Kidney capillary endothelial cell (primary cell): ENCODE measurements around the gene CTXN1.
A peak's percentile ranks its signal among the peaks of the same experiment; 100 is the strongest.
"Not testable (repeated sequence)": the region's sequence is repeated elsewhere in the genome, so short reads cannot be mapped to it uniquely, and the experiment has no call there.

ENCODE experiments used
- DNase-seq: peaks from one replicate; pipeline ENCODE4 v3.0.0-alpha.2; 2018; ENCODE audit warnings: low spot score

The CTXN1 gene

DNA sequence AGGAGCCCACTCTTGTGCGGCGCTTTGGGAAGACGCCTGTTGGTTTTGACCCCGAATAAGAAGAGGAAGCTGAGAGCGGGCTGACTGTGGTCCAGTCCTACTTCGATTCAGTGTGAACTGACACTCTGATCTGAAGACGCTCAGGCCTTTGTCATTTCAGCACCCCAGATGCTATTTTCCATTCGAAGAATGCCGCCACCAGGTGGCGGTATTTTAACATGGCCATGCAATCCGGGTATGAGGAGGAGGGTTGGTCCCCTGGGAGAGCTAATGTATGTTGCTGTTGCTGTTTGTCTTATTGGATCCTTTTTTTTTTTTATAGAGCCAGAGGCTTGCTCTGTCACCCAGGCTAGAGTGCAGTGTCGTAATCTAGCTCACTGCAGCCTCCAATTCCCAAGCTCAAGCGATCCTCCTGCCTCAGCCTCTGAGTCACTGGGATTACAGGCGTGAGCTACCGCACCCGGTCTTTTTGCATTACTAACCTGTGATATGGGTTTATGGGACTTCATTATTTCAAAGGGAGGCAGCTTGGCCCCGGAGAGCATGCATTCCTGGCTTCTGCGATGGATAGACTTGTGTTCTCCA lies 18.3 kb upstream of the CTXN1 start:
- peak; percentile 83 for DNase-seq

GRCh38 chr19:7943444-7944176 lies 17.7 kb upstream of the CTXN1 start, which contains the start of gene TIMM44:
Gene TIMM44, minus strand, starts transcription at chr19:7943666. Its CDS starts 15 bp downstream, at chr19:7943651.
- peak; percentile 98 for DNase-seq

DNA sequence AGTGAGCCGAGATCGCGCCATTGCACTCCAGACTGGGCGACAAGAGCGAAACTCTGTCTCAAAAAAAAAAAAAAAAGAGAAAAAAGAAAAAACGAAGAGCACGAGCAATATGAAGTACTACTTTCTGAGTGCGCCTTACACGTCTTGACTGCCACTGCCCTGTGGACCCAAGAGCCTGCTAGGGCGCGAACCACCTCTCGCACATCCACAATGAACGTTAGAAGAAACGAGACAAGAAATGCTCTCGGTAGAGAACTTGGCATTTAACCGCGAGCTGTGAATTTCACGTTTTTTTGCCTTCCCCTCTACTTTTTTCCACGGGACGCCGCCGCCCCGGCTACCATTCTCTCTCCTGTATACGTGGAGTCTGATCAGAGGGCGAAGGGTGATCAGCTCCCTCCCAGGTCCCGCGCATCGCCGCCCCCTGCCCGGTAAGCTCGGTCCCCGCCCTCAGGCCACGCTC lies 17.1 kb upstream of the CTXN1 start:
- DNase-seq, result no peak

- no peak for DNase-seq
These were observed 16.1 kb upstream of the CTXN1 start for GRCh38 chr19:7941895-7942596.

GRCh38 chr19:7940841-7941240 lies 14.9 kb upstream of the CTXN1 start:
- DNase-seq, result no peak

GRCh38 chr19:7934766-7935165 lies 8.8 kb upstream of the CTXN1 start:
- DNase-seq, result no peak

DNA sequence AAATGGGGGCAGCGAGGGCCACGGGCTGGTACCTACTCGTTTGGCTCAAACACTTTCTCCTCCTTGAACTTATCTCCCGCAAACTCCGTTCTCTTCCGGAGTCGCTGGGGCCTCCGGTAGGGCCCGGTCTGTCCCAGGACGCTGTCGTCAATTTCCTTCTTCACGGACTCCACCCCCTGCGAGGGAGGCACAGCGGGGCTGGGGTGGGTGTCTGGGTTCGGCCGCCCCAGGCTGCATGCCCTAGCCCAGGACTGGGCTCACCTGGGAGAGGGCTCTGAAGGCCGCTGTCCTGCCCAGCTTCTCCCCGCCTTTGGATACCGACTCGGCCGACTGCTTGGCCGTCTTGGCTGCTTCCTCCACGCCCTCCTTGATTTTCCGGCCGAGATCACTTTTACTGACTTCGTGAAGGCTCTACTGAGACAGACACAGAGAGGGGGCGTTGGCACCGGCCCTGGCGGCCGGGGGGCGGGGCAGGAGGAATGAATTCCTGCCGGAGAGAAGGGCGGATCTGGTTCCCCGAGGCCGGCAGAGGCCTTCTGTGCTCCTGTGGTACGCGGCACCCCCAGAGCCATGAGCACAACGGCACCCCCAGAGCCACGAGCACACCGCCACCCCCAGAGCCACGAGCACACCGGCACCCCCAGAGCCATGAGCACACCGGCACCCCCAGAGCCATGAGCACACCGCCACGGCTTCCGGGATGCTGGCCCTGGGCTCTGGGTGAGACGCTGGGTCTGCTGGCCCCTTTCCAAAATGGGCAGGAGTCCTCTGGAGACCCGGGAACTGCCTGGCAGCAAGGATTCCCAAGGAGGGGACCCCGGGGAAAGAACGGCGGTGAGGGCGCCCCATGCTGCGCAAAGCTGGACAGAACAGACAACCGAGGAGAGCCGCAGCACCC lies 8.1 kb upstream of the CTXN1 start:
- DNase-seq, result no peak

- DNase-seq, result no peak
These were observed 7.5 kb upstream of the CTXN1 start for GRCh38 chr19:7933411-7933810.

GRCh38 chr19:7932930-7933300 lies 7.0 kb upstream of the CTXN1 start:
- DNase-seq, result no peak

GRCh38 chr19:7932276-7932929 lies 6.5 kb upstream of the CTXN1 start:
- no peak for DNase-seq

- DNase-seq, result no peak
These were observed 5.5 kb upstream of the CTXN1 start for GRCh38 chr19:7931221-7932061.

- DNase-seq, result no peak
These were observed 4.8 kb upstream of the CTXN1 start for GRCh38 chr19:7930765-7931164.

DNA sequence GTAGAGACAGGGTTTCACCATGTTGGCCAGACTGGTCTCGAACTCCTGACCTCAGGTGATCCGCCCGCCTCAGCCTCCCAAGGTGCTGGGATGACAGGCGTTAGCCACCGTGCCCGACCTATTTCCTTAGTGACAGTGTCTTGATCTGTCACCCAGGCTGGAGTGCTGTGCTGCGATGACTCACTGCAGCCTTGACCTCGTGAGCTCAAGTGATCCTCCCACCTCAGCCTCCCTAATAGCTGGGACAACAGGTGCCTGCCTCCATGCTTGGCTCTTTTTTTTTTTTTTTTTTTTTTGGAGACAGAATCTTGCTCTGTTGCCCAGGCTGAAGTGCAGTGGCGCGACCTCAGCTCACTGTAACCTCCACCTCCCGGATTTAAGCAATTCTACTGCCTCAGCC lies 4.1 kb upstream of the CTXN1 start:
- DNase-seq, result not testable (repeated sequence)

DNA sequence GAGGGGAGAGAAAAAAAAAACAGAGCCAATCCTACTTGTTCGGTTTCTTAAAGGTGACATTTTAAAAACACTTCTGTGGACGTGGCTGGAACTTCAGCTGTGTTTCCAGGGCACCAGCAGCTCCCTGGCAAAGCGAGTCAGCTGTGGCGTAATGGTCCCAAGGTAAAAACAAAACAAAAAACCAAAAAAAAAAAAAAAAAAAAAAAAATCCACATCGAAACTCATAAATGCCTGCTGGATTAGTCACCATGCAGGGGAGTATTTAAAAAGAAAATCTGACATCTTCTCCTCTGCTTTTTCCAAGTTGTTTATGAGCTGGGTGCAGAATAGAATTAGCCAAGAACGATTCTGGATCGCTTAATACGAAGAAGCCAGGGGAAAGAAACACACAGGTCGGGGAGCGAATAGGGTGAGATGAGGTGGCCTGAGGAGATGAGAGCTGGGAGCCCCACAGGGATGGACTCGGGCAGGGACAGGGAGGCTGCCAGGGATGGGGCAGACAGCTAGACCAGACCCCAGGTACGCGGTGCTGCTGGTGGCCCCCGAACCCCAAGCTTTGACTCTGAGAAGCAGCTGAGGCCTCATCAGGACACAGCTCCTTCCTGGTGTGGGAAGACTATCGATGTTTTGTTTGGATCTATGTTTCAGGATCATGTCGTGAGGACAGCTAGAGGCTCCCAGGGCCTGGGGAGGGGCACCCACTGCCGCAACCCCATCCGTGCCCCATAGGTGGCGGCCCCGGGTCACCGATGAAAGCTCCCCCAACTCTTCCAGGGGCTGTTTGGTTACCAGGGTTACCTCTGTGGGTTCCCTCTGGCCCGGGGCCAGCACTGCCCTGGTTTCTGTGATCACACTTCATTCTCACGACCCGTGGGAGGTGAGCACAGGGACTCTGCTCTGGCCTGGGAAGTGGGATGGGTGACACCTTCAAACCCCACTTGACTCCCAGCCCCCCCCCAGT lies 3.1 kb upstream of the CTXN1 start:
- DNase-seq, result no peak

- DNase-seq, result no peak
These were observed 2.4 kb upstream of the CTXN1 start for GRCh38 chr19:7928334-7928706.

GRCh38 chr19:7927605-7928333 lies 1.8 kb upstream of the CTXN1 start:
- no peak for DNase-seq

DNA sequence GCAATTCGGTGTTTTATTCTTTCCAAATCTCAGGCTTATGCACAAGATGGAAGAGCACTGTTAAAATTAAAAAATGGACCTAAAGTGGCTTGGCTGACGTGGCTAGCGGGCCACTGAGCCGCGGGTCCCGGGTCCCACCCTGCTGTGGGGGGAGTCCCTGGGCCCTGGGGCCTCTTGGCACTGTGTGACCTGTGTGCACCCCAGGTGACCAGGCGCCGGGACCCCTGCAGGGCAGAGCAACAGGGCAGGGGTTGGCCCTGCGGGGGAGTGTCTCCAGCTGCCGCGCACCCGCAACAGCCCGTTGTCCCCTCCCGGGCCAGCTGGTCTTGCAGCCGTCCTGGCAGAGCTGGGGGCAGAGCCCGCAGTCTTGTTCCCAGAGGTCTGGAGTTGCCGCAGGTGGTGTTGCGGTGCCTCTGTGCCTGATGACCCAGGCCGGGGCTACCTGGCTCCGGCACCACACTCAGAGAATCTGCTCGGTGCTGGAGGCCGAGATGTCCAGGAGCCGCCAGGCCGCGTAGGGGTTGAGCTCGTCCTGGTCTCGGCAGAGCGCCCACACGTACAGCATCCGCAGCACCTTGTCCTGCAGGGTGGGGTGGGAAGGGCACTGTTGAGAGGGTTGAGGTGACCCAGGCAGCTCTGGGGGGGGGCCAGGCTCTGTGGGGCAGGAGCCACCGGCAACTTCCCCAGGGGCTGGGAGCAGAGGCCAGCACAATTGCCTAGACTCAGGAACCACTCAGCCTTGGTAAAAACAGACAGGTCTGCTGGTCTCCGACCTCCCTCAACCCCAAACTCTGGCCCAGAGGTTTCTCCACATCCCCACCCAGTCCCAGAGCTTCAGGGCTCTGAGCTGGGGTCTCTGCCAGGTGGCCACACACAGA lies 1.0 kb upstream of the CTXN1 start:
- no peak for DNase-seq
